Cerebellar nuclear complex (tissue), 1 donor: ENCODE data around the gene ANKRD63.

ENCODE experiments used
- DNase-seq, 2 experiments: peaks; one replicate each; lab custom pipeline; 2025; lab: John Stamatoyannopoulos, UW

Gene ANKRD63, protein sequence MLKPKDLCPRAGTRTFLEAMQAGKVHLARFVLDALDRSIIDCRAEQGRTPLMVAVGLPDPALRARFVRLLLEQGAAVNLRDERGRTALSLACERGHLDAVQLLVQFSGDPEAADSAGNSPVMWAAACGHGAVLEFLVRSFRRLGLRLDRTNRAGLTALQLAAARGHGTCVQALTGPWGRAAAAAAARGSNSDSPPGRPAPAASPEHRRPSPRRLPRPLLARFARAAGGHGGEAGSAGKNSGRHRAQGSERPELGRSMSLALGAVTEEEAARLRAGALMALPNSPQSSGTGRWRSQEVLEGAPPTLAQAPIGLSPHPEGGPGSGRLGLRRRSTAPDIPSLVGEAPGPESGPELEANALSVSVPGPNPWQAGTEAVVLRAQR

DNA sequence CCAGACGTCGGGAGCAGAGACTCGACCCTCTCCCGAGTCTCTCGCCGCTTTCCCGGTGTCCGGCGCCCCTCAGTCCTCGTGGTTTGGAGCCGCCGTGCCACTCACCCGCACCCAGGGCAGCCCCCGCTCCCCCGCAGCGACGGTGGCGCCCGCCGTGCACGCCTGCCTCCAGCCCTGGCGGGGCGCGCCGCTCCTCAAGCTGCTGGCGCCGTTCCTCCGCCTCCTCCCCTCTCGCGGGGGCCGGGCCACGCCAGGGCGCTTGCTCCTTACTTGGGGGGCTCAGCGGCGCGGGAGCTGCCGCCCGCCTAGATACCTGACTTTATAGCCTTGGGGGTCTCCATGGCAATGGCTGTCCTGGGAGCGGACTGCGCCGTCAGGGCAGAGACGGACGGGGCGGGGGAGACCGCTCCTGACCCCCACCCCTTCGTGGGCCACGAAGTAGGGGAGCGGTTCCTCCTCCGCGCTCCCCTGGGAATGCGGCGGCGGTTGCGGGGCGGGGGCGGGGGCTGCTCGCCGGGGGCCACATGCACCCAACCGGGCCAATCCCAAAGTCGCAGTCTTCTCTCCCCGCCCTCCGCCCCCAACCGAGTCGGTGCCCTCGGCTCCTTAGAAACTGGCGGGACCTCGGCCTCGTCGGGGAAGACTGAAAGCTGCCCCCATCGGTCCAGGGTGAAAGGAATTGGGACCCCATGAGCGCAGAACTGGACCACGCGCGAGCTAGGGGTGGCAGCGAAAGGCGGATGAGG, at the start of gene ANKRD63:
Gene ANKRD63 (minus strand): TSS at position 196 of the 746 bp plus-strand sequence. CDS start 478 bp downstream, outside the sequence.
- no peak for DNase-seq

DNA sequence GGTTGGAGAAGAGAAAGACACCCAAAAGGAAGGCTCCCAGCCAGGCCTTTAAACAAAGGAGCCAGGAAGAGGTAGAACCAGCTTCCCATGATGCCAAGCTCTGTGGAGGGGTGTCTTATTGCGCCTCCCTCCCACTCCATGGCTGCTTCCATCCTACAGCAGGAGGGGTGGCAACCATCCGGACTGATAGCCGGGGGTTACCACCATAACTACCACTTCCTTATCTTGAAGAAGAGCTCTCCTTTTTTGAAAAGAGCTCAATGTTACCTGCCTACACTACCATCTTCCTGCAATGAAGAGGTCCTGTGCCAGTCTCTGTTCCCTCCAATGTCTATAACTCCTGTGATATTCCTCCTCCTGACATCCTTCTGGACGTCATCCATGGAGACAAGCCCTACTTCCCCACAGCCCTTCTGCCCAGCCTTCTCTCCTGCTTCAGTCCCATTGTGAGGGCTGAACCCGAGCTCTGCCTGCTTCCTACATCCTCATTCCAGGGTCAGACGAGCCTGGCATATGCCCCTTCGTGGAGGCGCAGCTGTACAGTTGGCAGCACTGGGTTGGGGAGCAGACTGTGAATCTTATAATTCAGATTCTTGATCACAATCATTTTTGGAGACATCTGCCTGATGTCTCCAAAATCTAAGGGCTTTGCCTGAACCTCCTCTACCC, 49.4 kb upstream of the ANKRD63 start:
- no peak for DNase-seq

DNA sequence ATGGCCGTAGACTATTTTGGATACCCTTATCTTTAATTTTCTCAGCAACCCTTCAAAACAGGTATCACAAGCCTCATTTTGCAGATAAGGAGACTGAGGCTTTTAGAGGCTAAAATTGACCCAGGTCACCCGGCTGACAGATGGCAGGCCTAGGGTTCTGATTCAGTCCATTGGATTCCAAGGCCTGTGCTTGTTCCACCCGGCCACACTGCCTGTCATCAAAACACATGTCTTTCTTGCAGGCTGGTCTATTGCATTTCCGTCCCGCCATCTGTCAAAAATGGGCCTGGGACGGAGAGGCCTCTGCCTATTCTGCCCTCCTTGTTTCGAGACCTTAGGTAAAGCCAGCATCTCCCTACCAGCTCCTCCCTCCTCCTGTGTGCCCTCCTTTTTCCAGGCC, 48.8 kb upstream of the ANKRD63 start:
- no peak for DNase-seq

DNA sequence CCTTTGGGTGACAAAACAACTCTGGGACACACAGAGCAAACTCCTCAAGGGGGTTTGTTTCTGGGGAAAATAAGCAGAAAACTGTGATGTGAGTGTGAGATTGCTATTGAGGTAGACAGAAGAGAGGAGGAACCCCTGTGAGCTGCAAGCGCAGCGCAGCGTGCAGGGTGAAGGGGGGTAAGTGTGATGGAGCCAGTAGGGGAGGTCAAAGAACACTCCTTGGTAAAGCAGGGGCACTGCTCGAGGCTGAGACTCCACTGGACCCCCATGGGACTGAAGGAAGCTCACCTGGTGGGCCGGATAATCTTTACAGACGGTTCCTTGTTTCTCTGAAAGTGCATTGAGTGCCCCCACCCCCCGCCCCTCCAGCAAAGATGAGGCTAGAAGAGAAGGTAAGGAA, 48.2 kb upstream of the ANKRD63 start:
- DNase-seq: no peak

DNA sequence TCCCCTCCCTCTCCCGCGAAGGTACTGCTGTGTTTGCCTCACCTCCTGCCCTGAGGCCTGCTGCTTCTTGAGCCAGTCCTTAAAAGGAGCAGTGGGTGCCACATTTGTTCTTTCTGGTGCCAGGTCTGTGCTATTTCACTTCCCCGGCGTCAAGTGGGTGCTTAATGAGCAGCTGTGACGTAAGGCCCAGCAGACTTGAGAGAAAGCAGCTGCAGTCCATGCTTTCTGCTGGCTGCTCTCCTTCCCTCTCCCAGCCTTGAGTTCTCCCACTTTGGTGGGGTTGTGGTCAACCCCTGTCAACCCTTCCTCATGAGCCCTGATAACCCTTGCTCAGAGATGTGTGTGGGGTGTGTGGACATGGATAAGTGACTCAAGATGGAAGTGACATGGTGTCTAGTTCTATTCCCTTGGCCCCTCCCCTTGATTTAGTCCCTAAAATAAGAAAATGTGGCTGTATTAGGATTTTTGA, 47.5 kb upstream of the ANKRD63 start:
- no peak for DNase-seq

- no peak for DNase-seq
Observed at GRCh38 chr15:40329804-40330203, 46.9 kb upstream of the ANKRD63 start.

GRCh38 chr15:40328751-40329150, 45.9 kb upstream of the ANKRD63 start:
- no peak for DNase-seq

- no peak for DNase-seq
Observed at GRCh38 chr15:40328176-40328575, 45.3 kb upstream of the ANKRD63 start.

GRCh38 chr15:40327457-40327856, 44.6 kb upstream of the ANKRD63 start:
- no peak for DNase-seq

DNA sequence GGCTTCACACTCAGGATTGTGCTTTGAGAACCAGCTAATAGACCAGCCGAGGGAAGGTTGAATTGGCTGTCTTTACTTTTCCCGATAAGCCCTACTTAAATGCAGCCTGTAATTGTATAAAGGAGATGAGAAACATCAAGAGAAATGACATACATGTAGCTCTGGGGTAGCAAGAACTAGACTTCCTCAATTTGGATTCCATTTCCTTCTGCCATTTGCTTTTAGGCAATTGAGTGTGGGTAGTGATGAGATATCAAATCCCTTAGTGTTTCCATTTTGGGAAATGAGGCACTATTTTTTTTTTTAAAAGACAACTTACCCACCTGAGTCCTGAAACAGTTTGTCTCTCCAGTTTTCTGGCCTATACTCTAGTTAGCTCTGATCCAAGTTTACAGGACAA, 42.8 kb upstream of the ANKRD63 start:
- DNase-seq: no peak

DNA sequence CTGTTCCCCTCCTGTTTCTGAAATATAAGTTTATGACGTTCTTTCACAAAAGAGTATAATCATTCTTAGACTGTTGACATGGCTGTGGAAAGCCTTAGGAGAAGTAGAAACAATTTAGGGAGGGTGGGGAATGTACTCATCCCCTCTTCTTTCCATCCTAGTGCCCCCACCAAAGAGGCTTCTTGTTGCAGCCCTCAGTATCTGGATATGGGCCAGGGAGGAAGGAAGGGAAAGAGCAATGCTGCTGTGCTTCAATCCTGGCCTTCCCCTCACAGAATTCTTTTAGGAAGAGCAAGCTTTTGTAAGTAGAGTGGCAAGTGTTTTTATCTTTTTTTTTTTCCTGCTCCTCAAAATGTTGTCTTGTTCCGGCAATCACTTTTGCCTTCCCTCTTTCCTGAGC, 42.3 kb upstream of the ANKRD63 start:
- no peak for DNase-seq

- no peak for DNase-seq
Observed at GRCh38 chr15:40323953-40324937, 41.4 kb upstream of the ANKRD63 start.

GRCh38 chr15:40323239-40323952, 40.5 kb upstream of the ANKRD63 start, which contains the start of gene INAFM2:
Gene INAFM2 (plus strand): TSS chr15:40323692. CDS start chr15:40324056, 364 bp downstream.
- peak in 1 of 2 experiments; percentile 62 for DNase-seq

GRCh38 chr15:40322531-40323238, 39.8 kb upstream of the ANKRD63 start:
- no peak for DNase-seq

DNA sequence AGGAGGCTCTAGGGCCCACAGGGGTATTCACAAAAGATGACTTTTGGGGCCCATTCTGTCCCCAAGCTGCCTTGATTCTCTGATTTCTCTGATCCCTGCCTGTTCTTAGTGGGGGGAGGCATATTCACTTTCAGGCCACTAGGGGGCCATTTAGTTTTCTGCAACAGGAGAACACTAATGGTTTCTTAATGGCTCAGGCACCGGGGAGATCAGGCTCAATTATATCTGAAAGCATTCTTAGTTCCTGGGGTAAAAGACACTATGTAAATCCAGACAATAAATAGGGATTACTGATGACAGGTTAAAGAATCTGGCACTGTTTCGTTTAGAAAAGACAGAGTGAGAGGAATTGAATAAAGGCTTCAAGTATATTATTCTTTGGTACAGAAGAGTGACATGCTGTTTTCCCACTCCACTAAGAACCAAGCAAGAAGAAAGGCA, 38.1 kb upstream of the ANKRD63 start:
- DNase-seq: peak in 1 of 2 experiments; percentile 57

DNA sequence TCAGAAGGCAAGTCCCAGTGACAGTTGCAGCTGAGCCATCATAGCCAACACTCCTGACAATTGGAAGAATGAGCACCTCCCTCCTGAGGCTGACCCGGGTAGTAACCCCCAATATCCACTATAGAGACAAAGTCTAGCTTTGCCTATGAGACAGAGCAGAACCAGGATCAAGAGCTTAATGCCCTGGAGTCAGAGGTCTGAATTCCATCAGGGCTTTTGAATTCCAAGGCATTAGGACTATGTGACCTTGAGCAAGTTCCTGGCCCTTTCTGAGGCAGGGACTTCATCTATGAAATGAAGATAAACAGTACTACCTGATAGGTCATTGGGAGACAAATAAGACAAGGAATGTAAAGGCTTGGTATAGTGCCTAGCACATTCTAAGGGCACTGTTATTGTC, 37.5 kb upstream of the ANKRD63 start:
- DNase-seq: no peak

DNA sequence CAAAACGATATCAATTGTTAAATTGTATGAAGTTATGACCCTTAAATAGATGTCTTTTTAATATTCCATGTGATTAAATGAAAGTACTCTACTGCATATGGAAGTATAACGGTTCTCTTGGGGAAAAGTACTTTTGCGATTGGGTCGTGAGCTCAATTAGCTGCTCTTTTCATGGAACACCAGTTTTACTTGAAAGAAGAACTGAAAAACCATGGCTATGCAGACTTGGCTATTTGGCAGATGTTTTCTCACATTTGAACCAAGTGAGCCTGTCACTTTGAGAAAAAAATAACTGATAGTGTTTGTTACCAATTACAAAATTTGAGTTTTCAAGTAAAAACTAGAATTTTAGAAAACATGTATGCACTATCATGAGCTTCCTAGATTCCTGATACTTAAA, 34.7 kb upstream of the ANKRD63 start:
- DNase-seq: no peak

DNA sequence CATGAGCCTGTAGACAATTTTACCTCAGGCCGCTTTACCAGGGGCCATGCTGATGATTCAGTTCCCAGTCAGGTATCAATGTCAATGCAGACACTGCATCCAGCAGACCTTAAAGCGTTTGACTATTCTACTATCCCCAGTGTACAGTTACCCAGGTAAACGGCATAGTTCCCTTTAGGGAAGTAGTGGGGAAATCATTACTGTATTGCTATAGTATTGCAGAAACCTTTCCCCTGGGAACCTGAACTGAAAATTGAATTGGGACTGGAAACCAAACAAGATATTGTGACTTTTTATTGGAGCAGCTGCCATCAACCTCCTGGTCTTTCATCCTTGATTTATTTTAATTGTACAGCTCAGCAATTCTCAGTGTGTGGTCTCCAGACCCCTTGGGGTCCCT, 34.1 kb upstream of the ANKRD63 start:
- no peak for DNase-seq

DNA sequence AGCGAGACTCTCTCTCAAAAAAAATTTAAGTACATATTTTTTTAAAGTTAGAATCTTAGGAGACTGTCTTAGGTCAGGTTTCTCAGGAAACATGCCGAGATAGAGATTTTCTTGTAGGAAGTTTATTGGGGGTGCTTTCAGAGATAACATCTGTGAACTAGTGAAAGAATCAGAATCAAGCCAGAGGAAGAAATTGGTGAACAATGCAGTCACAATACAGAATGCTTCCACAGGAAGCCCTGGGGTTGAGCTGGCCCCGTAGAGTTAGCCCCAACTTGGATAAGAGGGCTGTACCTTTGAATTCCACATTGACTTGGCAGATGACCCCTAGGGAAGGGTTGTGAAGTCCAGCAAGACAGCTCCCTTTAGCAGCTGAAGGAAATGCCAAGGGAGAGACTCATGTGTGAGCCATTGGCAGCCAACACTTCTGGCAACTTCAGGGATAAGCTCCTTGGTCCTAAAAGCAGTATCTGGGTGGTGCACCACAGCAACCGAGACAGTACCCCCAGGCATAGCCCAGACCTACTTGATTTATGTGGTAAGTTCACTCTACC, 31.9 kb upstream of the ANKRD63 start:
- DNase-seq: no peak
